DOHH2 (cell line): Measurements from ENCODE around the gene ZNF512.

Source experiments
- CTCF ChIP-seq: fragments of 200-600 bp; sonication (generic); IDR thresholded peaks from one replicate; pipeline ENCODE4 v1.5.1; 2014; ENCODE audit warnings: antibody characterized with exemption, mild to moderate bottlenecking, low read depth, low read length; ENCODE audit not compliant: poor library complexity, severe bottlenecking
- EZH2phosphoT487 ChIP-seq: fragments of 200-600 bp; sonication (generic); IDR thresholded peaks from 2 replicates; pipeline ENCODE4 v1.6.1; 2017; ENCODE audit warnings: borderline replicate concordance, mild to moderate bottlenecking, antibody characterized with exemption, low read length, moderate library complexity, mixed read lengths

DNA sequence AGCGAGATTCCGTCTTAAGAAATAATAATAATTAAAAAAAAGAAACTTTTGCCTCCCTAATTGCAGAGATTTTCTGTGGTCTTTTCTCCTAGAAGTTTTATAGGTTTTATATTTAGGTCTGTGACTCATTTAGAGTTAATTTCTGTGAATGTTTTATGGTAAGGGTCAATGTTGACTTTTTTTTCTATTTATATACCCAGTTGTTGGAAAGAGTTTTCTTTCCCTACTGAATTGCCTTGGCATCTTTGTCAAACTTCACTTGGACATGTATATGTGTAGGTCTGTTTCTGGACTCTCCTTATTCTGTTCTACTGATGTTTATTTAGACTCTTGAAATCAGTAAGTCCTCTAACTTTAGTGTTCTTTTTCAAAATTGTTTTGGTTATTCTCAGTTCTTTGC is 5.5 kb downstream of the ZNF512 start:
- TF ChIP-seq EZH2phosphoT487 (no peak), CTCF (no peak)
